GM12878 (cell line): Measurements from ENCODE around the gene SSH3. TPM values are rescaled to one million over a fixed set of nuclear protein-coding genes. Genes with fewer than 3 reads are reported as not detected.

Experiments
- ATF7 ChIP-seq: fragments of 450-650 bp; IDR thresholded peaks from 2 replicates; pipeline ENCODE4 v1.6.1; 2016; ENCODE audit warnings: low read depth, mild to moderate bottlenecking
- FOXM1 ChIP-seq: IDR thresholded peaks from 2 replicates; pipeline ENCODE4 v1.6.1; 2012; ENCODE audit warnings: low read depth, mild to moderate bottlenecking, inconsistent platforms, low read length, moderate library complexity
- IKZF1 ChIP-seq: fragments of 450-650 bp; conservative IDR thresholded peaks from 2 replicates; pipeline ENCODE4 v1.6.1; 2017; ENCODE audit warnings: antibody characterized with exemption, mild to moderate bottlenecking
- LARP7 ChIP-seq: fragments of 450-650 bp; IDR thresholded peaks from 2 replicates; pipeline ENCODE4 v1.6.1; 2017; ENCODE audit warnings: mild to moderate bottlenecking
- NBN ChIP-seq: fragments of 450-650 bp; IDR thresholded peaks from 2 replicates; pipeline ENCODE4 v1.6.1; 2016
- NR2F1 ChIP-seq: fragments of 450-650 bp; conservative IDR thresholded peaks from 2 replicates; pipeline ENCODE4 v1.6.1; 2017; ENCODE audit warnings: mild to moderate bottlenecking
- PAX5 ChIP-seq: IDR thresholded peaks from 2 replicates; pipeline ENCODE4 v1.6.1; 2011; ENCODE audit warnings: low read depth, low read length, borderline replicate concordance
- WRNIP1 ChIP-seq: IDR thresholded peaks from 2 replicates; pipeline ENCODE4 v1.6.1; 2011; ENCODE audit warnings: low read depth, low read length, improper control_type of control experiment, borderline replicate concordance
- ZNF207 ChIP-seq: fragments of 450-650 bp; IDR thresholded peaks from 2 replicates; pipeline ENCODE4 v1.6.1; 2014; ENCODE audit warnings: antibody characterized with exemption, mild to moderate bottlenecking, borderline replicate concordance
- polyA plus RNA-seq, 11 experiments: library from polyadenylated mRNA; depleted of rRNA in 4 of 11; unstranded in 6 of 11; stranded (reverse) in 5 of 11; fragments of >200 nt; fragmentation: Nextera tagmentation in 4 of 11; fragmentation: Illumina TruSeq in 1 of 11; extraction: Ambion mirVana in 4 of 11; extraction: Trizol in 1 of 11; gene quantifications; 1 replicate in 1 of 11; 2 replicates in 10 of 11; pipeline versions ENCODE4 v1.2.1 to v1.2.3, GENCODE V29; 2011 to 2016; ENCODE audit warnings: inconsistent platforms in 2 of 11, missing spikeins in 2 of 11, low read depth in 1 of 11
- total RNA-seq, 4 experiments: library from RNA; depleted of rRNA in 3 of 4; stranded (reverse); fragments of >200 nt in 3 of 4; fragmentation: Illumina TruSeq in 1 of 4; extraction: Trizol in 1 of 4; gene quantifications; 2 replicates each; pipeline versions ENCODE4 v1.2.1 to v1.2.3, GENCODE V29; 2013 to 2021
- TF ChIP-seq, protein P1 (sequence below): fragments of 150-350 bp; IDR thresholded peaks from 2 replicates; pipeline ENCODE4 v1.6.1; 2016; ENCODE audit warnings: low read depth, low read length
- TF ChIP-seq, protein P2 (sequence below): fragments of 450-650 bp; IDR thresholded peaks from 2 replicates; pipeline ENCODE4 v1.6.1; 2017; ENCODE audit warnings: low read depth, mild to moderate bottlenecking, moderate library complexity
- TF ChIP-seq, protein P3 (sequence below): fragments of 450-650 bp; formaldehyde crosslinking; IDR thresholded peaks from 2 replicates; pipeline ENCODE4 v1.4.0; 2022; ENCODE audit warnings: mild to moderate bottlenecking, moderate library complexity
- TF ChIP-seq, protein P4 (sequence below): fragments of 450-650 bp; IDR thresholded peaks from 2 replicates; pipeline ENCODE4 v1.6.1; 2017; ENCODE audit warnings: mild to moderate bottlenecking
- TF ChIP-seq, protein P5 (sequence below): fragments of 450-650 bp; conservative IDR thresholded peaks from 2 replicates; pipeline ENCODE4 v1.6.1; 2017; ENCODE audit warnings: mild to moderate bottlenecking, moderate library complexity
- TF ChIP-seq, protein P6 (sequence below): IDR thresholded peaks from 2 replicates; pipeline ENCODE4 v1.6.1; 2012; ENCODE audit warnings: low read depth, low read length, improper control_type of control experiment

SSH3 gene
- total and polyA plus RNA-seq, 10 of the 15 experiments (the other 5 are each of a cell fraction or from before 2014, with no cell fraction given), result 0.05 to 0.83 (median 0.28) TPM; not detected in 3

DNA sequence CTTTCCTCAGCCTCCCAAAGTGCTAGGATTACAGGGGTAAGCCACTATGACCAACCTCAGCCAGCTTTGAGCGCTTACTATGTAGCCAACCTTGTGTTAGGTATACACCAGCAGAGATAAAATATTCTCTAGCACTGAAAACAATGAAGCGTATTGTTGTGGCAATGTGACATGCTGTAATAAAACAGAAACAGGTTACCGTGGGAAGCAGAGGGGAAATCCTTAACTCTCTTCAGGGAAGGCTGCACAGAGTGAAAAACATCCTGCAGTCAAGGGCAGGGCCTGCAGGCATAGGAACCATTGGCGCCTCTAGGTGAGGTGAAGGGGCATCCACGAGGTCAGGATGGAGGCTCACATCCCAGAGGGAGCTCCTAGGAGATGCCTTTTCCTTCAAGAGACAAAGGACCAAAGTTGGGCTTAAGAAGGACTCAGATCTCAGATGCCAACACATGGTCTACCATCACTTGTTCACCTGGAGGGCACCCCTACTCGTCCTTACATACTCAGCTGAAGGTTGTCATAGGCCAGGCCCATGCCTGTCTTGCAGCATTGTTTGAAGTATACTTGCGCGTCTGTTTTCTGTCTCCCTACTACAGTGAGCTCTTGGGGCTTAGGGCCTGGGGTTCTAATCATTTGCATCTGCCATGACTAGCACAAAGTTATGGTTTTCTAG is 42.1 kb downstream of the SSH3 start (continued):
- TF ChIP-seq, protein P1, sequence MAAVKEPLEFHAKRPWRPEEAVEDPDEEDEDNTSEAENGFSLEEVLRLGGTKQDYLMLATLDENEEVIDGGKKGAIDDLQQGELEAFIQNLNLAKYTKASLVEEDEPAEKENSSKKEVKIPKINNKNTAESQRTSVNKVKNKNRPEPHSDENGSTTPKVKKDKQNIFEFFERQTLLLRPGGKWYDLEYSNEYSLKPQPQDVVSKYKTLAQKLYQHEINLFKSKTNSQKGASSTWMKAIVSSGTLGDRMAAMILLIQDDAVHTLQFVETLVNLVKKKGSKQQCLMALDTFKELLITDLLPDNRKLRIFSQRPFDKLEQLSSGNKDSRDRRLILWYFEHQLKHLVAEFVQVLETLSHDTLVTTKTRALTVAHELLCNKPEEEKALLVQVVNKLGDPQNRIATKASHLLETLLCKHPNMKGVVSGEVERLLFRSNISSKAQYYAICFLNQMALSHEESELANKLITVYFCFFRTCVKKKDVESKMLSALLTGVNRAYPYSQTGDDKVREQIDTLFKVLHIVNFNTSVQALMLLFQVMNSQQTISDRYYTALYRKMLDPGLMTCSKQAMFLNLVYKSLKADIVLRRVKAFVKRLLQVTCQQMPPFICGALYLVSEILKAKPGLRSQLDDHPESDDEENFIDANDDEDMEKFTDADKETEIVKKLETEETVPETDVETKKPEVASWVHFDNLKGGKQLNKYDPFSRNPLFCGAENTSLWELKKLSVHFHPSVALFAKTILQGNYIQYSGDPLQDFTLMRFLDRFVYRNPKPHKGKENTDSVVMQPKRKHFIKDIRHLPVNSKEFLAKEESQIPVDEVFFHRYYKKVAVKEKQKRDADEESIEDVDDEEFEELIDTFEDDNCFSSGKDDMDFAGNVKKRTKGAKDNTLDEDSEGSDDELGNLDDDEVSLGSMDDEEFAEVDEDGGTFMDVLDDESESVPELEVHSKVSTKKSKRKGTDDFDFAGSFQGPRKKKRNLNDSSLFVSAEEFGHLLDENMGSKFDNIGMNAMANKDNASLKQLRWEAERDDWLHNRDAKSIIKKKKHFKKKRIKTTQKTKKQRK, result no peak
- peak; percentile 43; the same call in 1 of the 2 replicates for TF ChIP-seq PAX5
- peak; percentile 51 for TF ChIP-seq NBN
- TF ChIP-seq ATF7, result 0 out of 2 replicates have a peak, but pooled peaks have one; percentile 33
- TF ChIP-seq FOXM1, result no peak
- TF ChIP-seq, protein P2, sequence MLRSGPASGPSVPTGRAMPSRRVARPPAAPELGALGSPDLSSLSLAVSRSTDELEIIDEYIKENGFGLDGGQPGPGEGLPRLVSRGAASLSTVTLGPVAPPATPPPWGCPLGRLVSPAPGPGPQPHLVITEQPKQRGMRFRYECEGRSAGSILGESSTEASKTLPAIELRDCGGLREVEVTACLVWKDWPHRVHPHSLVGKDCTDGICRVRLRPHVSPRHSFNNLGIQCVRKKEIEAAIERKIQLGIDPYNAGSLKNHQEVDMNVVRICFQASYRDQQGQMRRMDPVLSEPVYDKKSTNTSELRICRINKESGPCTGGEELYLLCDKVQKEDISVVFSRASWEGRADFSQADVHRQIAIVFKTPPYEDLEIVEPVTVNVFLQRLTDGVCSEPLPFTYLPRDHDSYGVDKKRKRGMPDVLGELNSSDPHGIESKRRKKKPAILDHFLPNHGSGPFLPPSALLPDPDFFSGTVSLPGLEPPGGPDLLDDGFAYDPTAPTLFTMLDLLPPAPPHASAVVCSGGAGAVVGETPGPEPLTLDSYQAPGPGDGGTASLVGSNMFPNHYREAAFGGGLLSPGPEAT, result peak; percentile 45; the same call in 1 of the 2 replicates
- TF ChIP-seq, protein P3, sequence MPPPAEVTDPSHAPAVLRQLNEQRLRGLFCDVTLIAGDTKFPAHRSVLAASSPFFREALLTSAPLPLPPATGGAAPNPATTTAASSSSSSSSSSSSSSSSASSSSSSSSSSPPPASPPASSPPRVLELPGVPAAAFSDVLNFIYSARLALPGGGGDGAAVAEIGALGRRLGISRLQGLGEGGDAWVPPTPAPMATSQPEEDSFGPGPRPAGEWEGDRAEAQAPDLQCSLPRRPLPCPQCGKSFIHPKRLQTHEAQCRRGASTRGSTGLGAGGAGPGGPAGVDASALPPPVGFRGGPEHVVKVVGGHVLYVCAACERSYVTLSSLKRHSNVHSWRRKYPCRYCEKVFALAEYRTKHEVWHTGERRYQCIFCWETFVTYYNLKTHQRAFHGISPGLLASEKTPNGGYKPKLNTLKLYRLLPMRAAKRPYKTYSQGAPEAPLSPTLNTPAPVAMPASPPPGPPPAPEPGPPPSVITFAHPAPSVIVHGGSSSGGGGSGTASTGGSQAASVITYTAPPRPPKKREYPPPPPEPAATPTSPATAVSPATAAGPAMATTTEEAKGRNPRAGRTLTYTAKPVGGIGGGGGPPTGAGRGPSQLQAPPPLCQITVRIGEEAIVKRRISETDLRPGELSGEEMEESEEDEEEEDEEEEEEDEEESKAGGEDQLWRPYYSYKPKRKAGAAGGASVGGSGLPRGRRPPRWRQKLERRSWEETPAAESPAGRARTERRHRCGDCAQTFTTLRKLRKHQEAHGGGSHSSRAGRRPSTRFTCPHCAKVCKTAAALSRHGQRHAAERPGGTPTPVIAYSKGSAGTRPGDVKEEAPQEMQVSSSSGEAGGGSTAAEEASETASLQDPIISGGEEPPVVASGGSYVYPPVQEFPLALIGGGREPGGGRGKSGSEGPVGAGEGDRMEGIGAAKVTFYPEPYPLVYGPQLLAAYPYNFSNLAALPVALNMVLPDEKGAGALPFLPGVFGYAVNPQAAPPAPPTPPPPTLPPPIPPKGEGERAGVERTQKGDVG, result no peak
- TF ChIP-seq, protein P4, sequence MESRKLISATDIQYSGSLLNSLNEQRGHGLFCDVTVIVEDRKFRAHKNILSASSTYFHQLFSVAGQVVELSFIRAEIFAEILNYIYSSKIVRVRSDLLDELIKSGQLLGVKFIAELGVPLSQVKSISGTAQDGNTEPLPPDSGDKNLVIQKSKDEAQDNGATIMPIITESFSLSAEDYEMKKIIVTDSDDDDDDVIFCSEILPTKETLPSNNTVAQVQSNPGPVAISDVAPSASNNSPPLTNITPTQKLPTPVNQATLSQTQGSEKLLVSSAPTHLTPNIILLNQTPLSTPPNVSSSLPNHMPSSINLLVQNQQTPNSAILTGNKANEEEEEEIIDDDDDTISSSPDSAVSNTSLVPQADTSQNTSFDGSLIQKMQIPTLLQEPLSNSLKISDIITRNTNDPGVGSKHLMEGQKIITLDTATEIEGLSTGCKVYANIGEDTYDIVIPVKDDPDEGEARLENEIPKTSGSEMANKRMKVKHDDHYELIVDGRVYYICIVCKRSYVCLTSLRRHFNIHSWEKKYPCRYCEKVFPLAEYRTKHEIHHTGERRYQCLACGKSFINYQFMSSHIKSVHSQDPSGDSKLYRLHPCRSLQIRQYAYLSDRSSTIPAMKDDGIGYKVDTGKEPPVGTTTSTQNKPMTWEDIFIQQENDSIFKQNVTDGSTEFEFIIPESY, result no peak
- TF ChIP-seq, protein P5, sequence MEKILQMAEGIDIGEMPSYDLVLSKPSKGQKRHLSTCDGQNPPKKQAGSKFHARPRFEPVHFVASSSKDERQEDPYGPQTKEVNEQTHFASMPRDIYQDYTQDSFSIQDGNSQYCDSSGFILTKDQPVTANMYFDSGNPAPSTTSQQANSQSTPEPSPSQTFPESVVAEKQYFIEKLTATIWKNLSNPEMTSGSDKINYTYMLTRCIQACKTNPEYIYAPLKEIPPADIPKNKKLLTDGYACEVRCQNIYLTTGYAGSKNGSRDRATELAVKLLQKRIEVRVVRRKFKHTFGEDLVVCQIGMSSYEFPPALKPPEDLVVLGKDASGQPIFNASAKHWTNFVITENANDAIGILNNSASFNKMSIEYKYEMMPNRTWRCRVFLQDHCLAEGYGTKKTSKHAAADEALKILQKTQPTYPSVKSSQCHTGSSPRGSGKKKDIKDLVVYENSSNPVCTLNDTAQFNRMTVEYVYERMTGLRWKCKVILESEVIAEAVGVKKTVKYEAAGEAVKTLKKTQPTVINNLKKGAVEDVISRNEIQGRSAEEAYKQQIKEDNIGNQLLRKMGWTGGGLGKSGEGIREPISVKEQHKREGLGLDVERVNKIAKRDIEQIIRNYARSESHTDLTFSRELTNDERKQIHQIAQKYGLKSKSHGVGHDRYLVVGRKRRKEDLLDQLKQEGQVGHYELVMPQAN, result no peak
- TF ChIP-seq NR2F1, result peak; percentile 65
- no peak for TF ChIP-seq ZNF207
- peak; percentile 56 for TF ChIP-seq IKZF1
- 0 out of 2 replicates have a peak, but pooled peaks have one; percentile 13 for TF ChIP-seq WRNIP1
- no peak for TF ChIP-seq LARP7
- TF ChIP-seq, protein P6, sequence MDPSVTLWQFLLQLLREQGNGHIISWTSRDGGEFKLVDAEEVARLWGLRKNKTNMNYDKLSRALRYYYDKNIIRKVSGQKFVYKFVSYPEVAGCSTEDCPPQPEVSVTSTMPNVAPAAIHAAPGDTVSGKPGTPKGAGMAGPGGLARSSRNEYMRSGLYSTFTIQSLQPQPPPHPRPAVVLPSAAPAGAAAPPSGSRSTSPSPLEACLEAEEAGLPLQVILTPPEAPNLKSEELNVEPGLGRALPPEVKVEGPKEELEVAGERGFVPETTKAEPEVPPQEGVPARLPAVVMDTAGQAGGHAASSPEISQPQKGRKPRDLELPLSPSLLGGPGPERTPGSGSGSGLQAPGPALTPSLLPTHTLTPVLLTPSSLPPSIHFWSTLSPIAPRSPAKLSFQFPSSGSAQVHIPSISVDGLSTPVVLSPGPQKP, result no peak
